HTERT RPE-1 (cell line): ENCODE measurements around the gene ZNF181.

Experiments
- in situ Hi-C: fragments of 300-500 bp; cut with MboI; formaldehyde crosslinking; loops from 4 replicates; pipeline ENCODE4 v1.14.3; 2020; ENCODE audit warnings: low sequenced_read_pairs

The ZNF181 gene

DNA sequence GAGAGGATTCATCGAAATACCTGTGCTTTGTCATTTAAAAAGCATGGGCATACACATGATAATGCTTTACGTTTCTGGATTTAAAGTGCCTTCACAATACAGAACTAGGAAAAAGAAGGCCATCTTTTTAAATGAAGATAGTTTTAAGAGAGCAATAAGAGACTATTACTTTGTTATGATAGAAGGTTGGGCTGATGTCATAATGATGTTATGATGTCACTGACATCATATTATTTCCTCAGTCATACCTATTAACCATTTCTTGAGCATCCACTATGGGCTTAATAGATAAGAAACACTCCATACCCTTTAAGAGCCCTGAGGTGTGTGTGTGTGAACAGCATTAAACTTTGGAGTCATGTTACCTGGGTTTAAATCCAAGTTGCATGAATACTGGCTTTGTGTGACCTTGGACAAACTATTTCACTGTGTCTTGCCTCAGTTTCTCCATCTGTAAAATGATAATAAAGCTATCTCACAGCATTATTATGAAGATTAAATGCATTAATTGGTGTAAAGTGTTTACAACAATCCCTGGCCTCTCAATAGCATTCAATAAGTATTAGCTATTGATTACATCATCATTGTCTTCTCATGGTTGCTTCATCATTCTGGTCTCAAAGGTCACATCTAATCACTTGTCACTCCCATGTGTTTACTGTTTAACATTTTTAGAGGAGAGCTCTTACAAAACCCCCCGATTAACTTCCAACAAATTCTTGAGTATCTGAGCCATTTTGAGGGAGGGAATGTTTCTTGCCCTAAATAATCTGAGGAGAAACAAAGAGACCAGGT, 11.1 kb downstream of the ZNF181 start:
- in situ Hi-C loops: no loop called here

DNA sequence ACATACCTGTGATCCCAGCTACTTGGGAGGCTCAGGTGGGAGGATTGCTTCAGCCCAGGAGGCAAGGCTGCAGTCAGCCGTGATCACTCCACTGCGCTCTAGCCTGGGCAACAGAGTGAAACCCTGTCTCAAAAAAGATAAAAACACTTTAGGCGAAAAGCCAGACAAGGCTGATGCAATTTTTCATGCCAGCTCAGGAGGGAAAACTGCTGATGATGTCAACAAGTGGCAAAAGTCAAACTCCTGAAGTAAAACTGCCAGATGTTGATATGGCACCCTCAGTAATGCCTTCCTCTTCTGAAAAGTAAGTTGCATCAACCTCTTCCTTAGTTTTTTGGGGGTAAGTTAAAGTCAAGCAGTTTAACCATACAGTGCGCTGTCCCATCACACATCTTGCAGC, 23.4 kb downstream of the ZNF181 start:
- in situ Hi-C loops: no loop called here

DNA sequence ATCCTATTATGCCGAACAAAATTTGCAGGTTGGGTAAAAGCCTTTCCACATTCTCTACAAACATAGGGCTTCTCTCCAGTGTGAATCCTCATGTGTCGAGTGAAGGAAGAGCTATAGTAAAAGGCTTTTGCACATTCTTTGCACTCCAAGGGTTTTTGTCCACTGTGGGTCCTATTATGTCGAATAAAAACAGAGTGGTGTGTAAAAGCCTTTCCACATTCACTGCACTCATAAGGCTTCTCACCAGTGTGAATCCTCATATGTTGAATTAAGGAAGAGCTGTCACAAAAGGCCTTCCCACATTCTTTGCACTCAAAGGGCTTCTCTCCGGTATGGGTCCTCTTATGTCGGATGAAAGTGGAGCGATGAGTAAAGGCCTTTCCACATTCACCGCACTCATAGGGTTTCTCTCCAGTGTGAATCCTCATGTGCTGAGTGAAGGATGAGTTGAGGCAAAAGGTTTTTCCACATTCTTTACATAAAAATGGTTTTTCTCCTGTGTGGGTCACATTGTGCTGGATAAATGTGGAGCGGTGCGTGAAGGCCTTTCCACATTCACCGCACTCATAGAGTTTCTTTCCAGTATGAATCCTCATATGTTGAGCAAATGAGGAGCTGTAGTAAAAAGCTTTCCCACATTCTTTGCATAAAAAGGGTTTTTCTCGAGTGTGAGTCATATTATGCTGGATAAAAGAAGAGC, 25.3 kb downstream of the ZNF181 start:
- in situ Hi-C loops: no loop called here

DNA sequence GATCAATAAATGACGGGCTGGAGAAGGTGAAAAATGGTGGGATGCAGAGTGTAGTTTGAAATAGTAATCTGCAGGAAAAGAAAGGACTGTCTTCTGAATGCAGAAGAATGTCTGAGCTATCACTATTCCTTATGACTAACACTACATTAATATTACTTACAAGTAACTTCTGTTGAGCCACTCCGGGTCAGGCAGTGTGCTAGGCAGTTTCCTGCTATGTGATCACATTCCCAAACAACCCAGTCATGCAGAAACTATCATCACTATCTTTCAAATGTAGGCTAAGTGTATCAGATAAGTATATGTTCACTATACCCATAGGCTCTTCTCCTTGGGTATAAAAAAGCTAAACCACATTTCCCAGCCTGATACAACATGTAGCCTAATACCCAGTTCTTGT, 32.3 kb downstream of the ZNF181 start:
- in situ Hi-C loops: no loop called here

DNA sequence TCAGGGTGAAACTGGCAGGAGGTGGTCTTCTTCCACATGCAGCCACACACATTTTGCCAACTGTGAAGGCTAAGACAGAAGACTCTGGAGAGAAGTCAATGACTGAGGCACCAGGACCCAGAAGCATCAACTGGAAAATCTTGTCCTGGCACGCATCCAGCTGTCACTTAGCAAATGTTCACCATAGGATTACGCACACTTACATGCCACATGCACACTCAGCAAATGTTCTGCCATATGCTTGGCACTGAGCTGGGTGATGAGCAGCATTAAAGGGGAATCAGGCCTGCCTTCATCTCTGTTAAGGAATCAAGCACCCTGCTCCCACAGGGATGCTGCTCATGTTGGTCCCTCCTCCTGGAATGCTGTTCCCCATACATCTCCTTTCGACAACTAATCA, 33.9 kb downstream of the ZNF181 start:
- in situ Hi-C loops: no loop called here

DNA sequence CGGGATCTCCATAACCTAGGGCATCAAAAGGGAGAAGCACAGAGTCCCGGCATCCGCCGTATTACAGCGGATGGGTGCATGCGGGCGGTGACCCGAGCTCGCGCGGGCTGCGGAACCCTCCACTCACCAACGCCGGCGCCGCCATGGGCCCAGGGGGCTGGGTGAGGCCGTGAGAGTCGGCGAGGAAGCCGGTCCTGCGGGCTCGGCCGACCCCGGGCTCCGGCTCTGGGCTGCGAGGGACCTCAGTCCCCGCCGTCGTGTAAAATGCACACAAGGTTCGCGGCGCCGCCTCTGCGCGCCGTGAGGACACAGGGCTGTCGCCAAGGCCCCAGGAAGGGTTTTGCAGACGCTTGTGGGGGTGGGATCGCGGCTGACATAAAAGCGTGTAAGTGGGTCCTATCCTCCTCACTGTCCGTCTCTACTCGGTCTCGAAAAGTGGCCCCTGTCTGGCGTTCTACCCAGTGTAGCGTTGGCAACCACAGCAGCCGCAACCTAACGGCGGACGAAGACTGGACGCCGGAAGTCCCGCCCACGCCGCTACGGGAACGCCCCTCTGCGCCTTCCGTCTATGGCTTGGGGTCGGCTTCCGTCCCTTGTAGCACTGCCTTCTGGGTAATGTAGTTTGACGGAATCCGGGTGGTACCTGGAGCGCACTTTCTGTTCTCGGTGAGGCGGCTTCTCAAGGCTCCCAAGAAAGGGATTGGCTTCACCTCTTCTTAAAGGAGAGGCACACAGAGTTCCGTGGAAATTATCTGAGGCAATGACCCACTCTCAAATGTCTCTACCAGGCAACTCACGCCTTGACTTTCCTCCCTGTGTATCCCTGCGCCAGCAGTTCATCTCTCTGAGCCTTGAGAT, 38.9 kb downstream of the ZNF181 start, which contains the start of gene ZNF599:
Gene ZNF599 (minus strand): TSS at position 519 of the 858 bp plus-strand sequence. CDS start 374 bp downstream, at position 145.
- in situ Hi-C loops: no loop called here

DNA sequence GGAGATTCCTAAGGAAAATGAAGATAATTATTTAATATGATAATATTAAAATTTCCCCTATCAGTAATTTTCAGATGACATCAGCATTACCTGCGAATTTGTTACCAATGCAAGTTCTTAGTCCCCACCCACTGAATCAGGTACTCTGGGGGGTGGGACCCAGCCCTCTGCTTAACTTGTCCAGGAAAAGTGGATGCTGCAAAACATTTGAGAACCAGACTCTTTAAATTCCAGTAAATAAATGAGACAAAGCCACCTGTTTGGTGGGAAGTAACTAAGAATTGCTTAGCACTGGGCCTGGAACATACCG, 39.5 kb downstream of the ZNF181 start:
- in situ Hi-C loops: no loop called here

DNA sequence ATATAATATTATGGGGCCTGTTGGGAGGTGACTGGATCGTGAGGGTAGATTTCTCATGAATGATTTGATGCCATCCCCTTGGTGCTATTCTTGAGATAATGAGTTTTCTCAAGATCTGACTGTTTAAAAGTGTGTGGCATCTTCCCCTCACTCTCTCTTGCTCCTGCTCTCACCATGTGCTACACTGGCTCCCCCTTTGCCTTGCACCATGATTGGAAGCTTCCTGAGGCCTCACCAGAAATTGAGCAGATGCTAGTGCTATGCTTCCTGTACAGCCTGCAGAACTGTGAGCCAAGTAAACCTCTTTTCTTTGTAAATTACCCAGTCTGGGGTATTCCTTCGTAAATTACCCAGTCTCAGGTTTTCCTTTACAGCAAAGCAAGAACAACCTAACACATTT, 40.8 kb downstream of the ZNF181 start:
- in situ Hi-C loops: no loop called here

DNA sequence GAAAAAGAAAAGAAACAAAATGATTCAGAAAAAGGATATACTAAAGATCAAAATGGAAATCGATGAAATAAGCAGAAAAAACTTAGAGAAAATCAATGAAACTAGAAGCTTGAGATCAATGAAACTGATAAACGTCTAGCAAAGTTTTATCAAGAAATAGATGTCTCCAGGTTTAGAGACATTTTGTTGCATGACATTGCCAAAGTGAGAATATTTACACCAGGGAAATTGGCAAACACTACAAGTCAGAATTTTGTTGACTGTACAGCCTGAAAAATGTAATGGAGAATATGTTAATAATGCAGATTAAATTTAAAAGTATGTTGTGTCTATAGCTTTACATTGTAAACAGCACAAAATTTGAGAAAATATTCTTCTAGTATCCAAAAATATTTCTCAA, 44.3 kb downstream of the ZNF181 start:
- in situ Hi-C loops: no loop called here

DNA sequence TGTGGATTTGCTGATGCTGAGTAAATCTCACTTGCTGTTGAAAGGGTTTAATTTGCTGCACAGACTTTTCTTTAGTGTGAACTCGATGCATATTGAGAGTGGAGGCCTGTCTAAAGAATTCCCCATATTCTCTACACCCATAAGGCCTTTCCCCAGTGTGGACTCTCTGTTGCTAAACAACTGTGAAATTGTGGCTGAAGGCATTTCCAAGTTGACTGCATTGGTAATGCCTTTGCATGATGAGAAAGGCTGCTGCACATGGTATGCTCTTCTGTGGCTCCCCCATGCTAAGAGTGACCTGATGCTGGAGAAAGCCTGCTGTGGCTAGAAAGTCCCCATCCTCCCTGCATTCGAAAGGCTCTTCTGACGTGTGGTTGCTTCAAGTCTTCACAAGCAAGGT, 45.6 kb downstream of the ZNF181 start:
- in situ Hi-C loops: no loop called here

DNA sequence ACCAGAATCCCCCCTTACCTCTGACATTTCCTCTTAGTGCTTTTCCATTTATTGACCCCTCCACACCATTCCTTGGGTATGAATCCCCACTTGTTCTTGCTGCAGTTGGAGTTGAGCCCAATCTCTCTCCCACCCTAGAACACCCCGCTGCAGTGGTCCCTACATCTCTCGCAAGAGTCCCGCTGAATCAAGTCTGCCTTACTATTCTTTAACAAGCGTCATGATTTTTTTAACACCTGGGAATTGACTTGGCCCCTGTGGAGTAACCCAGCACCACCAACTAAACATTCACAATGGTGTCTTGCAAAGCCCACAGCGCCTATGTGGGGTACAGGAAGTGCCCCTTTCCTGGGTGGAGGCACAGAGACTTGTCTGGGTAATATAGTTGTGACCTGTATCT, 52.2 kb downstream of the ZNF181 start:
- in situ Hi-C loops: no loop called here

DNA sequence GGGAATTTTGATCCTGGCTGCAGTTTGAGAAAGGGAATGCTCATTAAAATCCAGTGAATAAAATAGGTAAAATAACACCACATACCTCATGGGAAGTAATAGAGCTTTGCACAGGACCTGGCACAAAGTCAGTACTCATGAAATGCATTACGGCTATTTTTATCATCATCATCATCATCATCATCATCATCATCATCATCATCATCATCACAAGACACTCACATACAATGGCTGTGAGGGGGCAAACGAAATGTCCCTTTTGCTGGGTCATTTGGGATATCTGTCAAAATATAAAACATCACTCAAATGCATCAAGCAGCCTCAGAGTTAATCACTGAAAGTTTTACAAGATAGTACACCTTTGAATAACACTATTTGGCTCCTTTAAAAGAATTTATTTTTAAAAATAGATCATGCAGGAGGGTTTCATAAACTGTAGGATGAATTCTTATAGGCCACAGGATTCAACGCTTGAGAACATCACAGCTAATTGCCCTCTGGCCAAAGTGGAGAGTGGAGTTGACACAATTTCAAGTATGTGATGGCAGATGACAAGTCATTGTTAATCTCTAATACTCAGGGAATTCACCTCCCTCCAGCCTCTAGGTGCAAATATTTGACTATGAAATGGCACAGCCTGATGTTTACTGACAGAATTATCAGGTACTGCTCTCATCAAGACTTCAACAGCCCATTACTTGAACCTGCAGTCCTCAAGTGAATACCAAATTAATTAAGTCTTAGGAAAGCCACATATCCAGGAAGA, 53.2 kb downstream of the ZNF181 start:
- in situ Hi-C loops: no loop called here

DNA sequence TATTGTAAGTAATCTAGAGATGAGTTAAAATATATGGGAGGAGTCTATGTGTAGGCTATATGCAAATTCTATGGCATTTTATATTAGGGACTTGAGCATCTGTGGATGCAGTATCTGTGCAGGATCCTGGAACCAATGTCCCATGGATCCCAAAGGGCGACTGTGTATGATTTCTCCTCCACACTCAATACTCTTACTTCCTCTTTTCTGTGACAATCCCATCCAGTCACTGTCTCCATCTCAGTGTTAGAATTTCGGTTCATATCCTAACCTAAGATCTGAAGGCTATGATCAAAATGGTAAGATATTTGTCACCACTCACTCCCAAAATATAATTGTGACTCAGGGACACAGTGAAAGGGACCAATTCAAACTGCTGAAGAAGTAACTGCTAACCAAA, 54.0 kb downstream of the ZNF181 start:
- in situ Hi-C loops: no loop called here

DNA sequence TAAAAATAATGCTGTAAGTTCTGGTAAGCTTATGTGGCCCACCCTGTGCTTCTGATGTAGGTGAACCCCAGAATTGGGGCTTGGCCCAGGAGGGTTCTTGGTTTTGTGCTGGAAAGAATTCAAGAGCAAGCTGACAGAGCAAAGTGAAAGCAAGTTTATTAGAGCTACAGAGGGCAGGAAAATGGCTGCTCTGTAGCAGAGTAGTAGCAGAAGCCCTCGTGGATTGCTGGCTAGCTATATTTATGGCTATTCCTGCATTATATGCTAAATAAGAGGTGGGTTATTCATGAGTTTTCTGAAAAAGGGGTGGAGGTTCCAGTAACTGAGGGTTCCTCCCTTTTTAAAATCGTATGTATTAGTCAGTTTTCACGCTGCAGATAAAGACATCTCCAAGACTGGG, 59.5 kb downstream of the ZNF181 start:
- in situ Hi-C loops: no loop called here

DNA sequence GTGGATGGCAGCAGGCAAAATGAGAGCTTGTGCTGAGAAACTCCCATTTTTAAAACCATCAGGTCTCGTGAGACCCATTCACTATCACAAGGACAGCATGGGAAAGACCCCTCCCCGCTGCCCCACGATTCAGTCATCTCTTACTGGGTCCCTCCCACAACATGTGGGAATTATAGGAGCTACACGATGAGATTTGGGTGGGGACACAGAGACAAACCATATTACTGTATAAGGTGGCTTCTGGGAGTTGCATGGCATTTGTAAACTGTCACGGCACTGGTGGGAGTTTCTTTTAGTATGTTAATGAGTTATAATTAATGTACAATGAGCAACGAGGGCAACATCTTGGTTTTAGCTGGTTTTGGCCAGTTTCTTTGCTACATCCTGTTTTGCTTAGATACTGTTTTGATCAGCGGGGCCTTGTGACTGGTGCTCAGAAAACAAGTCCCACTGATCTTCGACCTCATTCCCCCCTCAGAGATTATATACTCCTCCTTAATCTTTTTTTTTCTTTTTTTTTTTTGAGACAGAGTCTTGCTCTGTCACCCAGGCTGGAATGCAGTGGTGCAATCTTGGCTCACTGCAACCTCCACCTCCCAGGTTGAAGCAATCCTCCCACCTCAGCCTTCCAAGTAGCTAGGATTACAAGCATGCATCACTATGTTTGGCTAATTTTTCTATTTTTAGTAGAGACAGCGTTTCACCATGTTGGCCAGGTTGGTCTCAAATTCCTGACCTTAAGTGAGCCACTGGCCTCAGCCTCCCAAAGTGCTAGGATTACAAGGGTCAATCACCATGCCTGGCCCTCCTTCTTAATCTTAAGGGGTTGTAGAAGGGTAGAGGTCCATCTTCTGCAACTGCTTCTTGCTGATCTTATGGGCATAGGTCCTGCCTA, 60.3 kb downstream of the ZNF181 start:
- in situ Hi-C loops: no loop called here
